ENCODE data around the gene PRSS57. TPM values are rescaled to one million over a fixed set of nuclear protein-coding genes. Genes with fewer than 3 reads are reported as not detected.
"Not testable (repeated sequence)": the region's sequence is repeated elsewhere in the genome, so short reads cannot be mapped to it uniquely, and the experiment has no call there.

Gene PRSS57
- total RNA-seq, 1 donor from 2014 or later, result not detected

DNA sequence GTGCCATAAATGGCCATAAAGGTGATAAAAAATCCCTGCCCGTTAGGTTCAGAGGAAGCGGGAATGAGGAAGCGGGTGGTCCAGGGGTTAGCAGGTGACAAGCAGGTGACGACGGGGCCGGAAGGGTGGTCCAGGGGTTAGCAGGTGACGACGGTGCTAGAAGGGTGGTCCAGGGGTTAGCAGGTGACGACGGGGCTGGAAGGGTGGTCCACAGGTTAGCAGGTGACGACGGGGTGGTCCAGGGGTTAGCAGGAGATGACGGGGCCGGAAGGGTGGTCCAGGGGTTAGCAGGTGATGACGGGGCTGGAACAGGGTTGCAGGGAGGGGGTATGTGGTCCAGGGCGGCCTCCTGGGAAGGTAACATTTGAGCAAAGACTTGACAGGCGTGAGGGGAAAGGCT lies 6.3 kb downstream of the PRSS57 start:
- ATAC-seq, result no peak

GRCh38 chr19:688214-688613 lies 7.0 kb downstream of the PRSS57 start:
- ATAC-seq, result no peak

DNA sequence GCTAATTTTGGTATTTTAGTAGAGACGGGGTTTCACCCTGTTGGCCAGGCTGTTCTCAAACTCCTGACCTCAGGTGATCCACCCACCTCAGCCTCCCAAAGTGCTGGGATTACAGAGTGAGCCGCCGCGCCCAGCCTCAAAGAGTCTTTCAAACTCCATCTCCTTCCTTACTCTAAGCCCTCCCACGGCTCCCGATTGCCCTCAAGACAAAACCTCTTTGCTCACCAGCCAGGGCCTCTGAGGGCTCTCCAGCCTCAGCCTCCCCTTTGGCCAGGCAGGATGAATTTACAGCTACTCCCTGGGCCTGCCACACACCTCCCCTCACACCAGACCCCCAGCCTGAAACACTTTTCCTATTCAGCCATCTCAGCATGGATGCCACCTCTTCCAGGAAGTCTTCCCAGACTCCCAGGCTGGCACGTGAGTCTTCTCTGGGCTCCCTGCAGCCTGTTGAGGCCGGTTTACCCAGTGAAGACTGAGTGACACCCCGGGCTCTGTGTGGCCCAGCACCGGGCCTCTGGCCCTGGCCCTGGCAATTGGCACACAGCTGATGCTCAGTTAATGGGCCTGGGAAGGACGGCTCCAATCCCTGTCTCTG lies 7.6 kb downstream of the PRSS57 start:
- no peak for ATAC-seq

- no peak for ATAC-seq
Measured at GRCh38 chr19:686589-687297, 8.5 kb downstream of the PRSS57 start.

- ATAC-seq, result no peak
Measured at GRCh38 chr19:685454-685931, 9.8 kb downstream of the PRSS57 start.

GRCh38 chr19:682678-683320 lies 12.5 kb downstream of the PRSS57 start:
- no peak for ATAC-seq

DNA sequence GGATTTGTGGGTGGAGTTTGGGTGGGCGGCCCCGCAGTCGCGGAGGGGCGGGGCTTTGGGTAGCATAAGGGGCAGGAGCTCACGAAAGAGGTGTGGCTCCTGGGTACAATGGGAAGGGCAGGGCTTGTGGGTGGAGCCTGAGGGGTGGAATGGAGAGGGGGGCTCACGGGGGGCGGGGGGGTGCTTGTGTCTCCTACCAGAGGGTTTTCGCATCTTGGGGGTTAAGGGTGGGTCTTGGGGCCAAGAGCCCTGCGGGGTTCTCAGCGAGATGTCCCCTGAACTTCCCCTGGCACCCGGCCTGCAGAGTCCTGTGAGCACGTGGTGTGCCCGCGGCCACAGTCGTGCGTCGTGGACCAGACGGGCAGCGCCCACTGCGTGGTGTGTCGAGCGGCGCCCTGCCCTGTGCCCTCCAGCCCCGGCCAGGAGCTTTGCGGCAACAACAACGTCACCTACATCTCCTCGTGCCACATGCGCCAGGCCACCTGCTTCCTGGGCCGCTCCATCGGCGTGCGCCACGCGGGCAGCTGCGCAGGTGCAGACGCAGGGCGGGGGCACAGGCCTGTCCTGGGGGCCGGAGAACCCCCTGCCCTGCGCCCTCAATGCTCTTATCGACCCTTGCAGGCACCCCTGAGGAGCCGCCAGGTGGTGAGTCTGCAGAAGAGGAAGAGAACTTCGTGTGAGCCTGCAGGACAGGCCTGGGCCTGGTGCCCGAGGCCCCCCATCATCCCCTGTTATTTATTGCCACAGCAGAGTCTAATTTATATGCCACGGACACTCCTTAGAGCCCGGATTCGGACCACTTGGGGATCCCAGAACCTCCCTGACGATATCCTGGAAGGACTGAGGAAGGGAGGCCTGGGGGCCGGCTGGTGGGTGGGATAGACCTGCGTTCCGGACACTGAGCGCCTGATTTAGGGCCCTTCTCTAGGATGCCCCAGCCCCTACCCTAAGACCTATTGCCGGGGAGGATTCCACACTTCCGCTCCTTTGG lies 13.9 kb downstream of the PRSS57 start:
- ATAC-seq, result no peak

- peak; percentile 93 for ATAC-seq
Measured at GRCh38 chr19:680287-681028, 14.8 kb downstream of the PRSS57 start.

GRCh38 chr19:679418-680286 lies 15.6 kb downstream of the PRSS57 start:
- peak; percentile 1 for ATAC-seq

DNA sequence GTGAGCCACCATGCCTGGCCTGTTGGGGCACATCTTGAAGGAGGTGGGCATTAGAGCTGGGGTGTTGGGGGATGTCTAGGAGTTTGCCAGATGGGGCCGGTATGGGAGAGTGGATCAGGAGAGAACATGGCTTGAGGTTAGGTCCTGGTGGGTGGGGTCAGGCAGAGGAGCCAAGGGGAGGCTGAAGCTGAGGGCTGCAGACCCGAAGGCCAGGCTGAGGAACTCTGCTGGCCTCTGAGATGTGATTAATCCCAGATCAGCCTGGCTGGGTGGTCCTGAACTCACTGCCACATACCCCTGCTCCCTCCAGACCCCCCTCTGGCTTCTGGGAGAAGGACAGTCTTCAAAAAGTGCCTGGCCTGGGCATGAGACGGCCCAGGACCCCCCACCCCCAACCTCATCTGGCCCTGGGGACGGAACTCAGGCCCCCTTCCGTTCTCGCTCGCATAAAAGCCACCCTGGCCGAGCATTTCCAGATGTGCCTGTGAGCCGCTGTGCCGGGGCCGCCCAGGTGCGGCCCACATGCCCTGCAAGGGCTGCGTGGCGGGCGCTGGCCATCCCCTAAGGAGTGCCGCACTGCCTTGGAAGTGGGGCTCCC lies 16.4 kb downstream of the PRSS57 start:
- no peak for ATAC-seq

GRCh38 chr19:677601-678436 lies 17.4 kb downstream of the PRSS57 start:
- no peak for ATAC-seq

GRCh38 chr19:677201-677600 lies 18.1 kb downstream of the PRSS57 start:
- no peak for ATAC-seq

- no peak for ATAC-seq
Measured at GRCh38 chr19:676339-677105, 18.7 kb downstream of the PRSS57 start, which contains the start of gene FSTL3. Gene FSTL3, plus strand, starts transcription at chr19:676392. Its CDS starts 32 bp downstream, at chr19:676424.

GRCh38 chr19:676007-676338 lies 19.3 kb downstream of the PRSS57 start:
- no peak for ATAC-seq

GRCh38 chr19:674282-675151 lies 20.7 kb downstream of the PRSS57 start:
- ATAC-seq, result no peak

DNA sequence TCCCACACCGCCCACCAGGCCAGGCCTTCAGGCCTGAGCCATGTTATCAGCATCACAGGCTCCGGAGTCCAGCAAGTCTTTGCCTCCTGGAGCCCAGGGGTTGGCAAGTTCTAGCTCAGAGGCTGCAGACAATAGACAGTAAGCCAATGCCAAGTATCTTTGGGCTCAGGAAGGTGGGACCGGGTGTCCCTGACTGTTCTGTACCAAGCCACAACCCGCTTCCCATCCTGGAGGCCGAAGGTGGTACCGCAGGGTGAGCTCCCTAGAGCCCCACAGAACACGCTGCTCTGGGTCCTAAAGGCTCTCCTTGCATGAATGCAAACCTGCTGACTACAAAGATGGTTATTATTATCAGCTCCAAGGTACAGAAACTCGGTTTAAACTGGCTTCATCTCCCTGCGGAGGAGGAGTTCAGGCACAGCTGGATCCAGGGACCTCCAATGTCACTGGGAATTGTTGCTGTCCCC lies 24.6 kb downstream of the PRSS57 start:
- no peak for ATAC-seq

GRCh38 chr19:668675-669434 lies 26.4 kb downstream of the PRSS57 start:
- ATAC-seq, result not testable (repeated sequence)

Data from esophagus mucosa (tissue), 1 donor.